Amygdala (tissue), 56 donors: Measurements from ENCODE around the gene CPN2.

Experiments
- DNase-seq, 56 donors: peaks; one replicate each; lab custom pipeline; 2025; lab: John Stamatoyannopoulos, UW

Gene CPN2

DNA sequence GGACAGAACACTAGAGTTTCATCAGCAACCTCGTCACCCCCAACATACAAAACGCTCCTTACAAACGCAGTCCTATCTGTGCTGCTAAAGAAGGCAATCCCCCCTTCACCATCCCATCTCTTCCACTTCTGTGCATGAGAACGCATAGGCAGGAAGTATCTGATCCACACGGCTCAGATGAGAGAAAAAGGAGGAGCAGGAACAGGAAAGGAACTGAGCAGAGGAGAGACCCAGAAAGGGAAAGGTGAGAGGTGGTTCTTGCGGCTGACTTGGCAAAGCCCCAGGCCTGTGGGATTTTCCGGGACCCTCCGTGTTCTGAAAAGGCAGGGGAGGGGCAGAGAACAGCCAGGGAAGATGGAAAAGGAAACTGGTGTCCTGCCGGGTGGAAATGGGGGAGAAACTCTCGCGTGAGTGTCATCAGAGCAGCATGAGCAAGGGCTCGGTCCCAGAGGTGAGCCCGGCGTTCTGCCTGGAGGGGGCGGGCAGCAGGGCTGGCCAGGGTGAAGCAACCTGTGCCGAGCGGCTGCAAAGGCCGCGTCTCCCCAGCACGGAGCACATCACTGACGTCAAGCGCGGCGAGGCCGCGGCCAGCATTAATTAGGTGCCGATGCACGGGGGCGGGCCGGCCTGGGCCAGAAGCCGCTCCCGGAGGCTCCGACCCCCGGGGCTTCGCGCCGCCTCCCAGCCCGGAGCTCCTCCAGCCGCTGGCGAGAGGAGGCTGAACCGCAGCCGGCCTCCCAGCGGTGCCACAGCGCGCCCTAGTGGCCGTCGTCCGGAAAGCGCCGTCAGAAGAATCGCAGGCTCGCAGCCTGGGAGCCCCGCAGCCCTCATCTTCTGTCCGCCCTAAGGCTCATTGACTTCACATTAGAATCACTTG, 35.8 kb downstream of the CPN2 start:
- DNase-seq: peak in 54 of 56 donors; percentile 13 to 88 (median 65)

GRCh38 chr3:194314388-194315068, 36.6 kb downstream of the CPN2 start:
- DNase-seq: no peak

DNA sequence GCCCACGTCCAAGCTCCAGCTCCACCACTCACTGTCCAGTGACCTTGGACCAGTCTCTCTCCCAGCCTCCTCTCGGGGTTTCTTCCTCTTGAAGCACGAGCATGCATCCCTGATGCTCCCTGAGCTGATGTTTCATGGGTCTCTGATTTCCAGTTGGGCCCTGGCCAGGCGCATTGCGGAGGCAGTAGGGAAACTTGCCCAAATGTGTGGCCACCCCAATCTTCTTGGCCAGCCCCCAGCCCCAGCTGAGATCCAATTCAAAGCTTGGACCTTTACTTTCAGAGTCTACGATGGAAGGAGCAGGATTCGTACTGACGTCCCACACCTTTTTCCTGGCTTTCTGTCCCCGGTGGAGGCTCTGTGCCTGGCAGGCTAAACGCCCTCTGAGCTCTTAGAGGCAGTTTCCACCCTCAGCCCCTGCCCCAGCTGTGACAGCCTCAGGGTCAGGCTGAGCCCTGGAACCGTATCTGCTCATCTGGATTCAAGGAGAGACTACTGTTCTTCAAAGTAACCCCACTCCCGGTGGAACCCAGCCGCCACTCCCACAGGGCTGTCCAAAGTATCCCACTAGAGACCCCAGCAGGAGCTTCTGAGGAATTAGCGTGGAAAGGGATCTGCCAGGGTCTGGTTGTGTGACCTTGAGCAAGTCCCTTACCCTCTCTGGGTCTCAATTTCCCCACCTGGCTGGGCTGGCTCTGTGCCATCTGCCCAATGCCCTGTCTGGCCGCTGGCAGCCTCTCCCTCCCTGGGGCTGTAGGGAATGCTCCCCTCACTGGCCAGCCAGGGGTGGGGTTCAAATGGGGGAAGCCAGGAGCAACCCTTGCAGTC, 37.4 kb downstream of the CPN2 start:
- DNase-seq: no peak

DNA sequence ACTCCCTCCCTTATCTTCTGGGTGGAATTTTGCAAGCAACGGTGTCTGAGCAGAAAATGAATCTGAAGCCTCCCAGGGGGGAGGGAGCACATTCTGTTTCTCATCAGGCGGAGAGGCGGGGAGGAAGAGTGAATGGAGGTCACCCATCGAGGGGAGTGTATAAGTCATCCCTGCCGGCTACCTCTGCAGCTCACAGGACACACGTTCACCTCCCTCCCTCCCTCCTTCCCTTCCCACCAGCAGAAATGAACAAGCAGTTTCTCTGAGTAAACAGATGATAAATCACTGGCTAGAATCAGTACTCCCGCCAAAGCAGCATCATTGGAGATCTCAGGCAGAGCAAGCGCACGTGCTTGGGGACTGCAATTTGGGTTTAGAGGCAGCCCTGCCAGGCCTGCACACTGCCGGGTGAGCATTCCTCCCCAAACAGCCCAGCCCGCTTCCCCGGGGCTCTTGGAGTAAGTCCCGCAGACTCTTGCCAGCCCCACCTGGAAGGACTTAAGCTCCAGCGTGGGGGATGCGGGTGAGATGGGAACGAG, 38.3 kb downstream of the CPN2 start:
- peak in 8 of 56 donors; percentile 16 to 54 (median 26) for DNase-seq

- DNase-seq: no peak
Observed at GRCh38 chr3:194312186-194312742, 38.9 kb downstream of the CPN2 start.

- no peak for DNase-seq
Observed at GRCh38 chr3:194311000-194311399, 40.1 kb downstream of the CPN2 start.

- DNase-seq: peak in 4 of 56 donors; percentile 10 to 27 (median 23)
Observed at GRCh38 chr3:194310060-194310835, 40.9 kb downstream of the CPN2 start.

GRCh38 chr3:194308601-194309449, 42.3 kb downstream of the CPN2 start:
- DNase-seq: no peak

- no peak for DNase-seq
Observed at GRCh38 chr3:194307849-194308248, 43.3 kb downstream of the CPN2 start.

DNA sequence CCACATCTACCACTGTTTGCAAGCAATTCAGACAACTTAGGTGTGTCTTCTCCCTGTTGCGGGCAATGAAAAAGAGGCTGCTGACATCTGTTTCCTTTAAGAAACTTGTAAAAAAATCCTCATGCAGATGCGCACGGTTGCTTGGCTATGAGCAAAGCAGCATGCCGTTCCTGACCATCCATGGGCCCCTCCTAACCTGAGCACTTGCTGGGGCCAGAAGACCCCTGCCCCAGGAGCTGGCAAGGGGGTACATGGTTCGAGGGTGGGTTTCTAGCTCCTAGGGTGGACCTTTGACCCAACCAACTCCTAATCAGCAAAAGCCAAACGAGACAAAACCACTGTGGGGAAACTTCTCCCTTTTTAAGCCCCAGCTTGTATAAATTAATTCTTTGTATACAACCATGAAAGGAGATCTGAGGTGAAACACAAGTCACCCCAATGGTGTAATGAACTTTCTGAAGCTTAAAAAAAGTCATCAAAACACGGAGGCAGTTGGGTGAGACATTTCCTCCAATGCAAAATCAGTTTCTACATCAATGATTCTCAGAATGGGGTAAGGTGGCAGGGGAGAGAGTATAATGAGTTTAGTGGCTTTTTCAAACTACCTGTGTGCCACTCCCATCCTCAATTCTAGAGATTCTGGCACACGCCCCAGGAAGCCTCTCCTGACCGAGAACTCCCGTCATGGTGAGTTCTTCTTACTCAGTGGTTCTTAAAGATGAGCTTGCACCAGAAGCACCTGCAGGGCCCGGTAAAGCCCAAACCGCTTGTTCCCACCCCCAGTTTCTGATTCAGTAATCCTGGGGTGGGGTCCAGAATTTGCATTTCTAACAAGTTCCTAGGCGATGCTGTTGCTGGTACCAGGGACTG, 44.1 kb downstream of the CPN2 start:
- DNase-seq: no peak

GRCh38 chr3:194306109-194306686, 44.9 kb downstream of the CPN2 start:
- no peak for DNase-seq

GRCh38 chr3:194305356-194306108, 45.6 kb downstream of the CPN2 start:
- DNase-seq: no peak

DNA sequence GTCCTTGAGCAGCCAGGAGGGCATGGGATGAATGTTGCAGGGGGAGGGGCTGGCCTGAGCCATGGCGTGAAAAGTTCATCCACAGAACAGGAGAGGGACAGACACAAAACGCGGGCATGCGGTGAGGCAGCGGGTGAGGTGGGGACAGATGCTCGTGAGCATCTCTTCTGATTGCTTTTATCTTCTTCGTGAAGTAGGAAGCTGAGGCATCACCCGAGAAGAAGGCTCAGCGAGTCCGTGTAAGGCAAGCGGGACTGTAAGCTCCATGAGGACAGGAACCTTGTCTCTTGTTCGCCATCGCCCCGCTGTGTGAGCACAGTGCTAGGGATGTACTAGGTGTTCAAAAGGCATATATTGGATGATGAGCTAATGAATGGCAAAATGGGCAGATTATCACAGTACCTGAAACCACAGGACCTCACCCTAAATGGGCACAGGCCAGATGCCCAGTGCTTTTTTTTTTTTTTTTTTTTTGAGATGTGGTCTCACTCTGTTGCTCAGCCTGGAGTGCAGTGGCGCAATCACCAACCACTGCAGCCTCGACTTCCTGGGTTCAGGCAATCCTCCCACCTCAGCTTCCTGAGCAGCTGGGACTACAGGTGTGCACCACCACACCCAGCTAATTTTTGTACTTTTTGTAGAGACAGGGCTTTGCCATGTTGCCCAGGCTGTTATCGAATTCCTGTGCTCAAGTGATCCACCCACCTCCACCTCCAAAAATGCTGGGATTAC, 46.8 kb downstream of the CPN2 start:
- no peak for DNase-seq

DNA sequence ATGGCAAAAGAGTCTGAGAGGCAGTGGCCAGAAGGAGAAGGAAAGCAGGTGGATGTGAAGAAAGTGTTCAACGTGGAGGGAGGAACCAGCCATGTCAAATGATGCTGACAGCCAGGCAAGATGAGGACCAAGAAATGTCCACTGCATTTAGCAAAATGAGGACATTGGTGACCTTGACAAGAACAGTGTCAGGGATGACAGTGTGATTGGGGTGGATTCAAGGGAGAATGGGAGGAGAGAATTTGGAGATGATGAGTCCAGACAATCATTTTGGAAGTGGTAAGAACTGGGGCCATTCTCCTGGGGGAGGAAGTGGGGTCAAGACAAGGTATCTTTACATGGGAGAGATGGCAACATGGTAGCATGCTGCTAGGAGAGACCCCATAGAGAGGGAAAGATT, 47.4 kb downstream of the CPN2 start:
- no peak for DNase-seq

- no peak for DNase-seq
Observed at GRCh38 chr3:194301730-194302129, 49.4 kb downstream of the CPN2 start.

DNA sequence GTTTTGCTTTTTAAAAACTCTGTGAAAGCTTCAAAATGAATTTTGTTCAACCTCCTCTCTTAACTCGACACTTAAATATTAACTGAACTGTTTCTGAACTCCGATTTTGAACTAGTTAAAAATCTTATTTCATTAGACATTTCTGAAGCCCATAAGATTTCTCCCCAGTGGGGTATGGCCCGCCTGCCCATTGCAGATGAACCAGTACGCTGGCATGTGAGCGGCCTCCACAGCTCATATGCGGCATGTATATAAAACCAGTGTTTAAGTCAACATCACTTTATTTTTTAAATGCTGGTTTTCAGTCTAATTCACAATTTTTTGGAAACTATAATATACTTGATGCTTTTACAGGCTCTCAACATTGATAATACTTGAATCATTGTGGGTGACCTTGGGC, 50.2 kb downstream of the CPN2 start:
- DNase-seq: no peak
